Stimulated activated naive B cell treated with anti-CD40 and anti-IgM and Interleukin-4, amounts not matched to agents 10 μg/mL and 1 μg/mL and 100 μg/mL, for 72 hours (primary cell): ENCODE results near the gene DBT.
A peak's percentile ranks its signal among the peaks of the same experiment; 100 is the strongest.
"Not testable (repeated sequence)": the region's sequence is repeated elsewhere in the genome, so short reads cannot be mapped to it uniquely, and the experiment has no call there.

Source experiments
- ATAC-seq, 2 donors: fragments of 150-1000 bp; cut with Tn5 transposase; replicated peaks; 2 replicates each; pipeline ENCODE4 v1.10.0; 2021; ENCODE audit warnings: moderate library complexity in 1 of 2
- DNase-seq: peaks from one replicate; pipeline ENCODE4 v3.0.0; 2021
- H3K27ac Mint-ChIP-seq: one replicate; pipeline ENCODE4 v1.8.0; 2022; ENCODE audit warnings: mild to moderate bottlenecking, mixed read lengths
- H3K27me3 Mint-ChIP-seq, 2 donors: one replicate each; pipeline ENCODE4 v1.8.0; 2022; ENCODE audit warnings: mixed read lengths in 2 of 2
- H3K36me3 Mint-ChIP-seq, 2 donors: one replicate each; pipeline ENCODE4 v1.8.0; 2022; ENCODE audit warnings: mixed read lengths in 2 of 2, mild to moderate bottlenecking in 1 of 2
- H3K4me1 Mint-ChIP-seq, 2 donors: one replicate each; pipeline ENCODE4 v1.8.0; 2022; ENCODE audit warnings: mixed read lengths in 2 of 2, mild to moderate bottlenecking in 1 of 2
- H3K4me3 Mint-ChIP-seq, 2 donors: one replicate each; pipeline ENCODE4 v1.8.0; 2022; ENCODE audit warnings: mild to moderate bottlenecking in 2 of 2, mixed read lengths in 2 of 2, moderate library complexity in 1 of 2
- H3K9me3 Mint-ChIP-seq, 2 donors: one replicate each; pipeline ENCODE4 v1.8.0; 2022; ENCODE audit warnings: mixed read lengths in 2 of 2, mild to moderate bottlenecking in 1 of 2

DBT gene

GRCh38 chr1:100265931-100266740 lies 16.5 kb upstream of the DBT start, which contains the start of gene RTCA:
Gene RTCA, plus strand, starts transcription at chr1:100266216. Its CDS starts 160 bp downstream, at chr1:100266376.
- Mint-ChIP-seq H3K27ac (peak within 1 kb of the TSS; percentile 98), H3K36me3 (peaks cover 21 to 40% of the 10 kb centered on the region in 2 donors), H3K4me3 (peak within 1 kb of the TSS; percentile 98 to 100), H3K4me1 (peaks cover 20 to 24% of the 10 kb centered on the region in 2 donors), H3K9me3 (peaks cover 0 to 5% of the 10 kb centered on the region in 2 donors), H3K27me3 (no peaks in the 10 kb centered on the region)
- ATAC-seq (peak; percentile 97), DNase-seq (peak; percentile 91)

DNA sequence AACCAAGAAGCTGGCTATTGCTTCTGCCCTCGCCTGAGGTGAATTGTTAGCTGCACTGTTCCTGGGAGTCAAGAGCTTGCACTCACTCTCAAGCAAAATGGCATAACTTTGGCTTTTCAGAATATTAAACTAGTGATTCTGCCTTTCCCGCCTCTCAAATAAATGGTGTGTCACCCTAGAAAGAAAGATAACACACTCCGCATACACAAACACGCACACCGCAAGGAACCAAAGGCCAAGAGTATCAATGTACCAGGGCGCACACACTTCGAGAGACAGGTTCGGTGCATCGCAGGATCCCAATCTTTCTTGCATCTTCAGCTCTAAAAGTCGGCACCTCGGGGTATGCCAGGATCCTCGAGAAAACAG lies 15.9 kb upstream of the DBT start:
- H3K4me1 Mint-ChIP-seq = peaks cover 19 to 24% of the 10 kb centered on the region in 2 donors
- ATAC-seq (peak; percentile 34 to 38), DNase-seq (no peak)
- peaks cover 17 to 36% of the 10 kb centered on the region in 2 donors for H3K36me3 Mint-ChIP-seq
- no peaks in the 10 kb centered on the region for H3K27me3 Mint-ChIP-seq
- H3K4me3 Mint-ChIP-seq = peak overlapping the region; percentile 98 to 100
- H3K27ac Mint-ChIP-seq = peak overlapping the region; percentile 98
- peaks cover 0 to 5% of the 10 kb centered on the region in 2 donors for H3K9me3 Mint-ChIP-seq

DNA sequence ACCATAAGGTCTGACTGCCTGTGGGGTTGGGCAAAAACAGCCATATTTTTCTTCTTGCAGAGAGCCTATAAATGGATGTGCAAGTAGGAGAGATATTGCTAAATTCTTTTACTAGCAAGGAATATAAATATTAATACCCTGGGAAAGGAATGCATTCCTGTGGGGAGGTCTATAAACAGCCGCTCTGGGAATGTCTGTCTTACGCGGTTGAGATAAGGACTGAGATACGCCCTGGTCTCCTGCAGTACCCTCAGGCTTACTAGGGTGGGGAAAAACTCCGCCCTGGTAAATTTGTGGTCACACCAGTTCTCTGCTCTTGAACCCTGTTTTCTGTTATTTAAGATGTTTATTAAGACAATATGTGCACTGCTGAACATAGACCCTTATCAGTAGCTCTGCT lies 14.4 kb upstream of the DBT start:
- not testable (repeated sequence) for H3K4me3 Mint-ChIP-seq, DNase-seq, H3K9me3 Mint-ChIP-seq, H3K27ac Mint-ChIP-seq, H3K27me3 Mint-ChIP-seq, ATAC-seq
- peaks cover 16 to 18% of the 10 kb centered on the region in 2 donors for H3K4me1 Mint-ChIP-seq
- peaks cover 12 to 30% of the 10 kb centered on the region in 2 donors for H3K36me3 Mint-ChIP-seq

DNA sequence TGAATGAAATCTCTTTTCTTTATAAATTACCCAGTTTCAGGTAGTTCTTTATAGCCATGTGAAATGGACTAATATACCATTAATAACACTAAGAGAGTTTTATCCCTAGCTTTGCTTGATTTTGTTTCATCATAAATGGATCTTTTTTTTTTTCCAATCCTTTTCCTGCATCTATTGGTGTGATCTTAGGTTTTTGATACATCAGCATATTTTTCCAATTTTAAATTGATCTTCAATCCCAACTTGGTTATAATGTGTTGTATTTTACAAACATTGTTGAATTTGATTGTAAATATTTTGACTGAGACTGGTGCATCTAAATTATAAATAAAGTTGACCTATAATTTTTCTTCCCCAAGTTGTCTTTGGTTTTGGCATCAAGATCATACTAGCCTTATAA lies 12.1 kb upstream of the DBT start:
- Mint-ChIP-seq H3K4me1 (peaks cover 13 to 18% of the 10 kb centered on the region in 2 donors), H3K27me3 (no peaks in the 10 kb centered on the region), H3K27ac (no peak overlapping the region), H3K4me3 (no peak overlapping the region), H3K36me3 (peaks cover 12 to 25% of the 10 kb centered on the region in 2 donors), H3K9me3 (peaks cover 0 to 5% of the 10 kb centered on the region in 2 donors)
- ATAC-seq = no peak
- DNase-seq = no peak

- not testable (repeated sequence) for H3K27ac Mint-ChIP-seq
Measured at GRCh38 chr1:100258427-100258826, 8.8 kb upstream of the DBT start.

GRCh38 chr1:100256273-100256672 lies 6.6 kb upstream of the DBT start:
- not testable (repeated sequence) for H3K4me1 Mint-ChIP-seq, ATAC-seq, H3K27ac Mint-ChIP-seq, H3K36me3 Mint-ChIP-seq, H3K27me3 Mint-ChIP-seq, H3K4me3 Mint-ChIP-seq, DNase-seq, H3K9me3 Mint-ChIP-seq

More at GRCh38 chr1:100258427-100258826, 8.8 kb upstream of the DBT start:
- not testable (repeated sequence) for DNase-seq, H3K4me1 Mint-ChIP-seq, H3K27me3 Mint-ChIP-seq, H3K9me3 Mint-ChIP-seq, H3K4me3 Mint-ChIP-seq, H3K36me3 Mint-ChIP-seq, ATAC-seq

DNA sequence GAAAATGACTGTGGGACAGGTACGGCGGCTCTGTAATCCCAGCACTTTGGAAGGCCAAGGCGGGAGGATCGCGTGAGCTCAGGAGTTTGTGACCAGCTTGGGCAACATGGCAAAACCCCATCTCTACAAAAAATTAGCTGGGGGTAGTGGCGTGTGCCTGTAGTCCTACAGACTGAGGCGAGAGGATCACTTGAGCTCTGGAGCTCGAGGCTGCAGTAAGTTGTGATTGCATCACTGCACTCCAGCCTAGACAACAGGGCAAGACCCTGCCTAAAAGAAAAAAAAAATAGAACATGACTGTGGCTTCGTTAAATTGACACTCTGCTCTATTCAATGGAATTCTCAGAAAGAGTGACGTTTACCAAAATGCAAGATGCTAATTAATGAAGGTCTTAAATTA lies 3.9 kb upstream of the DBT start:
- Mint-ChIP-seq H3K4me1 (peaks cover 0 to 3% of the 10 kb centered on the region in 2 donors), H3K27ac (no peak overlapping the region), H3K9me3 (no peaks in the 10 kb centered on the region), H3K4me3 (no peak overlapping the region), H3K27me3 (peaks cover 4 to 6% of the 10 kb centered on the region in 2 donors), H3K36me3 (no peaks in the 10 kb centered on the region)
- ATAC-seq (no peak), DNase-seq (no peak)

- H3K36me3 Mint-ChIP-seq = no peaks in the 10 kb centered on the region
- no peak overlapping the region for H3K4me3 Mint-ChIP-seq
- DNase-seq = no peak
- peaks cover 0 to 3% of the 10 kb centered on the region in 2 donors for H3K4me1 Mint-ChIP-seq
- ATAC-seq = no peak
- peaks cover 4 to 6% of the 10 kb centered on the region in 2 donors for H3K27me3 Mint-ChIP-seq
- H3K27ac Mint-ChIP-seq = no peak overlapping the region
- no peaks in the 10 kb centered on the region for H3K9me3 Mint-ChIP-seq
Measured at GRCh38 chr1:100252901-100253300, 3.3 kb upstream of the DBT start.

GRCh38 chr1:100250807-100251206 lies 1.2 kb upstream of the DBT start:
- Mint-ChIP-seq H3K4me1 (peaks cover 7 to 9% of the 10 kb centered on the region in 2 donors), H3K27ac (no peak overlapping the region), H3K9me3 (no peaks in the 10 kb centered on the region), H3K27me3 (peaks cover 2 to 6% of the 10 kb centered on the region in 2 donors), H3K4me3 (no peak overlapping the region), H3K36me3 (peaks cover 0 to 3% of the 10 kb centered on the region in 2 donors)
- ATAC-seq (no peak), DNase-seq (no peak)

GRCh38 chr1:100250264-100250663 lies 630 bp upstream of the DBT start:
- no peak overlapping the region for H3K27ac Mint-ChIP-seq
- H3K4me3 Mint-ChIP-seq = no peak overlapping the region
- H3K36me3 Mint-ChIP-seq = peaks cover 1 to 3% of the 10 kb centered on the region in 2 donors
- DNase-seq = no peak
- H3K4me1 Mint-ChIP-seq = peaks cover 7 to 9% of the 10 kb centered on the region in 2 donors
- peaks cover 0 to 6% of the 10 kb centered on the region in 2 donors for H3K27me3 Mint-ChIP-seq
- no peaks in the 10 kb centered on the region for H3K9me3 Mint-ChIP-seq
- ATAC-seq = no peak

DNA sequence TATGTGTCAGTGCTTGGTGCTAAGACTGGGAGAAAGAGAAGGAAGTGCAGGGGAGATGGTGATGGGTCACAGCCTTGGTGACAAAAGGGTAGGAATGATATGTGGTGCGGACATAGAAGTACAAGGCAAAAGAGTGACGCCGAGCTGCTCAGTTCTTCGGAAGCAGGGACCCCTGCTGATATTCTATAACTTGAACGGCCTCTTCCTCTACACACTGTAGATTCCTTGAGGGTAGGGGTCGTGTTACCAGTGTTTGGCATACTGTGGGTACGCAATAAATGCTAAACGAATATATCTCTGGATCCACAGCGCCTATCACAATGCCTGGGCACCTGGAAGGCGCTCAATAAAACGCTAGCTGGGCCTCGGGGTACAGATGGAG lies 488 bp downstream of the DBT start:
- Mint-ChIP-seq H3K27ac (no peak overlapping the region), H3K4me3 (no peak overlapping the region), H3K27me3 (no peaks in the 10 kb centered on the region), H3K9me3 (no peaks in the 10 kb centered on the region), H3K36me3 (peaks cover 1 to 3% of the 10 kb centered on the region in 2 donors), H3K4me1 (peaks cover 7 to 11% of the 10 kb centered on the region in 2 donors)
- DNase-seq (no peak), ATAC-seq (peak in 1 of 2 donors; percentile 7)

- Mint-ChIP-seq H3K4me3 (no peak overlapping the region), H3K4me1 (peaks cover 7 to 19% of the 10 kb centered on the region in 2 donors), H3K27ac (no peak overlapping the region), H3K36me3 (peaks cover 5 to 6% of the 10 kb centered on the region in 2 donors), H3K9me3 (no peaks in the 10 kb centered on the region), H3K27me3 (no peaks in the 10 kb centered on the region)
- DNase-seq (no peak), ATAC-seq (no peak)
Measured at GRCh38 chr1:100246738-100247137, 2.9 kb downstream of the DBT start.

GRCh38 chr1:100240631-100241030 lies 9.0 kb downstream of the DBT start:
- Mint-ChIP-seq H3K27ac (no peak overlapping the region), H3K9me3 (no peaks in the 10 kb centered on the region)

GRCh38 chr1:100239961-100240360 lies 9.7 kb downstream of the DBT start:
- Mint-ChIP-seq H3K4me1 (peaks cover 0 to 14% of the 10 kb centered on the region in 2 donors), H3K27ac (no peak overlapping the region), H3K27me3 (no peaks in the 10 kb centered on the region), H3K36me3 (peaks cover 20 to 34% of the 10 kb centered on the region in 2 donors), H3K9me3 (no peaks in the 10 kb centered on the region), H3K4me3 (no peak overlapping the region)
- no peak for ATAC-seq
- no peak for DNase-seq

More at GRCh38 chr1:100240631-100241030, 9.0 kb downstream of the DBT start:
- H3K4me3 Mint-ChIP-seq = no peak overlapping the region
- no peak for ATAC-seq
- peaks cover 0 to 14% of the 10 kb centered on the region in 2 donors for H3K4me1 Mint-ChIP-seq
- no peaks in the 10 kb centered on the region for H3K27me3 Mint-ChIP-seq
- DNase-seq = no peak
- peaks cover 21 to 34% of the 10 kb centered on the region in 2 donors for H3K36me3 Mint-ChIP-seq

DNA sequence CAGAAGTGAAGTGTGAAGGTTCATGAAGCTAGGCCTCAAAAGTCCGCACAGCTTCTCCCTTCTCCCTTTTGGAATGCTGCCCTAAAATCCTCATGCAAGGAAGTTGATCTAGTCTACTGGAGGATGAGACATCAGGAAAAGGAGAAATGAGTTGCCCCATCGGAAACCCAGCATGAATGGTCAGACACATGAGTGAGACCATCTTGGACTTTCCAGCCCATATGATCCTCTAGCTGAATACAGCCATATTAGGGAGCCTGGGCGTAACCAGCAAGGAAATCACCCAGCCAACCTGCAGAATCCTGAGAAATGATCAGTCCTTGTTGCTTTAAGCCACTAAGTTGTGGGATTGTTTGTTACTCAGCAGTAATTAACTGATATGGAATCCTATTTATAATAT lies 12.5 kb downstream of the DBT start:
- no peak overlapping the region for H3K27ac Mint-ChIP-seq
- H3K4me3 Mint-ChIP-seq = no peak overlapping the region
- DNase-seq (no peak), ATAC-seq (no peak)
- H3K36me3 Mint-ChIP-seq = peaks cover 22 to 43% of the 10 kb centered on the region in 2 donors
- H3K27me3 Mint-ChIP-seq = no peaks in the 10 kb centered on the region
- H3K9me3 Mint-ChIP-seq = no peaks in the 10 kb centered on the region
- peaks cover 2 to 4% of the 10 kb centered on the region in 2 donors for H3K4me1 Mint-ChIP-seq
